NCI-H1436 (cell line): Measurements from ENCODE around the gene TAOK3.
"Not testable (repeated sequence)": the region's sequence is repeated elsewhere in the genome, so short reads cannot be mapped to it uniquely, and the experiment has no call there.

Source experiments
- DNase-seq: peaks from one replicate; lab custom pipeline; 2025; lab: John Stamatoyannopoulos, UW

The TAOK3 gene

GRCh38 chr12:118137148-118137678 is 235.5 kb downstream of the TAOK3 start:
- no peak for DNase-seq

- DNase-seq, result peak; percentile 3
Observed at GRCh38 chr12:118136559-118137003, 236.1 kb downstream of the TAOK3 start.

GRCh38 chr12:118135788-118136558 is 236.7 kb downstream of the TAOK3 start, which contains the start of gene PEBP1:
TSS of gene PEBP1 (plus strand) at chr12:118136124. CDS start at chr12:118136210, 86 bp downstream.
- peak; percentile 89 for DNase-seq

- not testable (repeated sequence) for DNase-seq
Observed at GRCh38 chr12:118129436-118129835, 243.3 kb downstream of the TAOK3 start.

- no peak for DNase-seq
Observed at GRCh38 chr12:118127867-118128266, 244.8 kb downstream of the TAOK3 start.

GRCh38 chr12:118126119-118126757 is 246.5 kb downstream of the TAOK3 start:
- DNase-seq, result no peak

GRCh38 chr12:118125743-118126118 is 247.0 kb downstream of the TAOK3 start:
- no peak for DNase-seq

GRCh38 chr12:118124333-118124874 is 248.3 kb downstream of the TAOK3 start:
- DNase-seq, result no peak

GRCh38 chr12:118122264-118122663 is 250.4 kb downstream of the TAOK3 start:
- no peak for DNase-seq

GRCh38 chr12:118120579-118121363 is 251.9 kb downstream of the TAOK3 start:
- peak; percentile 44 for DNase-seq

GRCh38 chr12:118119449-118119879 is 253.2 kb downstream of the TAOK3 start:
- no peak for DNase-seq

- no peak for DNase-seq
Observed at GRCh38 chr12:118109088-118109487, 263.6 kb downstream of the TAOK3 start.

- no peak for DNase-seq
Observed at GRCh38 chr12:118107694-118108093, 265.0 kb downstream of the TAOK3 start.

GRCh38 chr12:118107011-118107410 is 265.7 kb downstream of the TAOK3 start:
- DNase-seq, result no peak

GRCh38 chr12:118103601-118104382 is 268.9 kb downstream of the TAOK3 start, which contains the start of gene VSIG10:
TSS of gene VSIG10 (minus strand) at chr12:118104011. CDS start at chr12:118103671, 340 bp downstream.
- peak; percentile 71 for DNase-seq

GRCh38 chr12:118103201-118103600 is 269.5 kb downstream of the TAOK3 start:
- DNase-seq, result no peak

- no peak for DNase-seq
Observed at GRCh38 chr12:118102609-118103008, 270.1 kb downstream of the TAOK3 start.

- DNase-seq, result no peak
Observed at GRCh38 chr12:118102070-118102469, 270.6 kb downstream of the TAOK3 start.

GRCh38 chr12:118101051-118101450 is 271.7 kb downstream of the TAOK3 start:
- no peak for DNase-seq
